Endodermal cell (in vitro differentiated cells): ENCODE measurements around the gene KCNMA1. TPM values are rescaled to one million over a fixed set of nuclear protein-coding genes. Genes with fewer than 3 reads are reported as not detected.

Experiments
- DNase-seq: peaks from one replicate; pipeline ENCODE4 v3.0.0-alpha.2; 2017
- H3K27ac ChIP-seq: 2 replicates; pipeline ENCODE4 v1.5.1; 2013; ENCODE audit warnings: mild to moderate bottlenecking, low read depth, low read length, moderate library complexity
- H3K27me3 ChIP-seq: 2 replicates; pipeline ENCODE4 v1.6.1; 2013; ENCODE audit warnings: mild to moderate bottlenecking, low read length, moderate library complexity; ENCODE audit not compliant: insufficient read depth, control insufficient read depth, poor library complexity, severe bottlenecking
- H3K36me3 ChIP-seq: 2 replicates; pipeline ENCODE4 v1.7.0; 2013; ENCODE audit warnings: mild to moderate bottlenecking, low read length, moderate library complexity; ENCODE audit not compliant: control insufficient read depth, insufficient read depth
- H3K4me1 ChIP-seq: one replicate; pipeline ENCODE4 v1.7.0; 2013; ENCODE audit warnings: low read length; ENCODE audit not compliant: control insufficient read depth, insufficient read depth
- H3K4me3 ChIP-seq: 2 replicates; pipeline ENCODE4 v1.5.1; 2013; ENCODE audit warnings: mild to moderate bottlenecking, low read length, moderate library complexity
- H3K9ac ChIP-seq: 2 replicates; pipeline ENCODE4 v1.6.1; 2013; ENCODE audit warnings: mild to moderate bottlenecking, low read length, moderate library complexity; ENCODE audit not compliant: poor library complexity, severe bottlenecking; ENCODE audit errors: extremely low read depth
- H3K9me3 ChIP-seq: 2 replicates; pipeline ENCODE4 v1.6.1; 2013; ENCODE audit warnings: mild to moderate bottlenecking, low read length, moderate library complexity; ENCODE audit not compliant: control insufficient read depth
- H3K27ac Mint-ChIP-seq: 2 replicates; pipeline ENCODE4 v1.8.0; 2020; ENCODE audit warnings: mixed read lengths
- H3K27me3 Mint-ChIP-seq: 2 replicates; pipeline ENCODE4 v1.8.0; 2021; ENCODE audit warnings: mild to moderate bottlenecking, mixed read lengths; ENCODE audit not compliant: insufficient read depth
- H3K36me3 Mint-ChIP-seq: 2 replicates; pipeline ENCODE4 v1.8.0; 2020; ENCODE audit warnings: low read depth, mixed read lengths
- H3K4me1 Mint-ChIP-seq: 2 replicates; pipeline ENCODE4 v1.8.0; 2020; ENCODE audit warnings: mixed read lengths
- H3K4me3 Mint-ChIP-seq: 2 replicates; pipeline ENCODE4 v1.8.0; 2020; ENCODE audit warnings: mild to moderate bottlenecking, moderate library complexity, mixed read lengths
- H3K9me3 Mint-ChIP-seq: 2 replicates; pipeline ENCODE4 v1.8.0; 2020; ENCODE audit warnings: mild to moderate bottlenecking, mixed read lengths
- WGBS, 2 experiments: methylation state at CpG; one replicate each; pipeline versions ENCODE4 v1.1.5 to v1.1.7; 2013; ENCODE audit warnings: missing lambda C conversion rate in 2 of 2, mixed read lengths in 1 of 2; ENCODE audit not compliant: insufficient coverage in 1 of 2, insufficient read length in 1 of 2; 5-methylcytosine and 5-hydroxymethylcytosine counted together
- total RNA-seq, 2 donors: library from RNA; stranded (reverse); fragmentation: NEBNext Ultra II Directional in 1 of 2; extraction: Animal tissue kit (Norgen Biotek cat#: 25700) in 1 of 2; gene quantifications; 2 replicates in 1 of 2; 3 replicates in 1 of 2; pipeline ENCODE4 v1.2.1, GENCODE V29; 2021
- TF ChIP-seq, protein P1 (sequence below): fragments of 200-600 bp; sonication (generic); conservative IDR thresholded peaks from 2 replicates; pipeline ENCODE4 v1.5.0; 2021; ENCODE audit warnings: antibody characterized with exemption, mild to moderate bottlenecking

Gene KCNMA1
- total RNA-seq, 2 donors from 2014 or later = 0.55 to 1.3 TPM

DNA sequence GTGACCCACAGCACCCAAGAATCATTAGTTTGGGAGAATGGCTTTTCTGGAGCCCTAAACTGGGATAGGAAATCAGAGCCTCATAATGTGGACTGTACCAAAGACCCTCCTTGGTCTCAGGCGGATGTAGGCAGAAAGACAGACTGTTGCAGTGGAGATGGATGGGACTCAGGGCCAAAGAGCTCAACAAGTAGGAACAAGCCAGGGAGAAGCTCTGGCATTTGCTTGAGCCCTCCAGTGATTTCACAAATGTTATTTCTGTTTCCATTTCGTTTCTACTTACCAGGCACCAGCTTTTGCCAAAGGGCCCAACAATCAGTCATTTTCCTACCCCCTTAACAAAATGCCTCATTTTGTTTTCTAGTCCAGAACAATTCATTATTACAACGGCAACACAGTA lies 762.7 kb downstream of the KCNMA1 start:
- H3K36me3 Mint-ChIP-seq = no peaks in the 10 kb centered on the region
- no peak overlapping the region for H3K4me3 Mint-ChIP-seq
- WGBS, 2 experiments = 85 to 100% methylated on average over 2 of the region's 3 CpGs
- no peak for DNase-seq
- Histone ChIP-seq H3K4me3 (no peak overlapping the region), H3K27ac (no peak overlapping the region), H3K4me1 (peaks cover 7% of the 10 kb centered on the region), H3K36me3 (no peaks in the 10 kb centered on the region), H3K9ac (no peak overlapping the region), H3K27me3 (no peaks in the 10 kb centered on the region), H3K9me3 (no peaks in the 10 kb centered on the region)
- peaks cover 3% of the 10 kb centered on the region for H3K27me3 Mint-ChIP-seq
- H3K4me1 Mint-ChIP-seq = peaks cover 18% of the 10 kb centered on the region
- no peak overlapping the region for H3K27ac Mint-ChIP-seq
- no peaks in the 10 kb centered on the region for H3K9me3 Mint-ChIP-seq
- TF ChIP-seq, protein P1, sequence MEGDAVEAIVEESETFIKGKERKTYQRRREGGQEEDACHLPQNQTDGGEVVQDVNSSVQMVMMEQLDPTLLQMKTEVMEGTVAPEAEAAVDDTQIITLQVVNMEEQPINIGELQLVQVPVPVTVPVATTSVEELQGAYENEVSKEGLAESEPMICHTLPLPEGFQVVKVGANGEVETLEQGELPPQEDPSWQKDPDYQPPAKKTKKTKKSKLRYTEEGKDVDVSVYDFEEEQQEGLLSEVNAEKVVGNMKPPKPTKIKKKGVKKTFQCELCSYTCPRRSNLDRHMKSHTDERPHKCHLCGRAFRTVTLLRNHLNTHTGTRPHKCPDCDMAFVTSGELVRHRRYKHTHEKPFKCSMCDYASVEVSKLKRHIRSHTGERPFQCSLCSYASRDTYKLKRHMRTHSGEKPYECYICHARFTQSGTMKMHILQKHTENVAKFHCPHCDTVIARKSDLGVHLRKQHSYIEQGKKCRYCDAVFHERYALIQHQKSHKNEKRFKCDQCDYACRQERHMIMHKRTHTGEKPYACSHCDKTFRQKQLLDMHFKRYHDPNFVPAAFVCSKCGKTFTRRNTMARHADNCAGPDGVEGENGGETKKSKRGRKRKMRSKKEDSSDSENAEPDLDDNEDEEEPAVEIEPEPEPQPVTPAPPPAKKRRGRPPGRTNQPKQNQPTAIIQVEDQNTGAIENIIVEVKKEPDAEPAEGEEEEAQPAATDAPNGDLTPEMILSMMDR = no peak

DNA sequence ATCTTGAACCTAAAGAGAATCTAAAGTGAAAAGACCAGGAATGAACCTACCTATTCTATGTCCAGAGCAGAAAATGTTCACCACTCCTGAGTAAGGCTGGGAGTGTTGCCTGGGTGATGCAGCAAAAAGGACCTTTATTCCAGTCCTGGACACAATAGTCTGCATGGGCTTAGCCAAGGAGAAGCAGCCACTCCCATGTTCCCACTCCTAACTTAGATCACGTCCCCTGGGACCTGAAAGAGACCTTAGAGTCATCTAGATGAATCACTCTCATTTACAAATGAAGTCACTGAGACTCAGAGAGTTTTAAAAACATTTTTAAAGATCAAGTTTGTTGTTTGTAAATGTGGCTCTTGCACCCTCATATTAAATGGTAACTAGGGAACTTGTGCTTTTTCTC lies 763.4 kb downstream of the KCNMA1 start:
- Mint-ChIP-seq H3K9me3 (no peaks in the 10 kb centered on the region), H3K27ac (no peak overlapping the region), H3K4me3 (no peak overlapping the region), H3K27me3 (peaks cover 3% of the 10 kb centered on the region), H3K4me1 (peaks cover 21% of the 10 kb centered on the region), H3K36me3 (no peaks in the 10 kb centered on the region)
- DNase-seq = no peak
- Histone ChIP-seq H3K27me3 (no peaks in the 10 kb centered on the region), H3K4me1 (peaks cover 7% of the 10 kb centered on the region), H3K4me3 (no peak overlapping the region), H3K36me3 (no peaks in the 10 kb centered on the region), H3K9ac (no peak overlapping the region), H3K9me3 (no peaks in the 10 kb centered on the region), H3K27ac (no peak overlapping the region)
- TF ChIP-seq, protein P1 = no peak
- 87 to 100% methylated on average over 1 of the region's 1 CpG for WGBS, 2 experiments

DNA sequence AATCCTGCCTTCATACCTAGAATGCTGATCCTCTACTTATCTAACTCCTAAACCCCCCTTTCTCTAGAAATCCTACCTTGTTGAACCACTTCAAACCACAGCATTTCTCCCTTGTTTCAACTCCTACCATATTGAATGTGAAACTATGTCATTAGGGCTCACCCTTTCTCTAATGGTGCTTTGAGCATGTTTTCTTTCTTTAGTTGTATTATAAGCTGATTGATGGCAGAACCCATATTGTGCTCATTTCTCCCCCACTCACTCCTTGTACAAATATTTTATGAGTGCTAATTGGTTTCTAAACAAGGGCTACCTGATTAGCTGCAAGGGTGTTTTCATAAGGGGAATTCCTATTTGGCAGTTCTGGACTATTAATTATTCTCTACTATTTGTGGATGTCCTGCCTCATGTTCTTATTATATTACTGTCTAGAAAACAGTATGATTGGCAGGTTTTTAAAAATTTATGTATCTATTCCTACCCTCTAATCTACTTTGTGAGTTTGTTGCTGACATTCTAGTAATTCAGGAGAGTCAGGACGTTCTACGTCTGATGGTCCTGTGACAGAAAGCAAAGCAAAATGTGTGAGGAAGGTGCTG lies 765.8 kb downstream of the KCNMA1 start:
- H3K9me3 ChIP-seq = no peaks in the 10 kb centered on the region
- TF ChIP-seq, protein P1 = no peak
- Mint-ChIP-seq H3K27ac (peak overlapping the region; percentile 27), H3K36me3 (no peaks in the 10 kb centered on the region), H3K9me3 (no peaks in the 10 kb centered on the region), H3K27me3 (peaks cover 3% of the 10 kb centered on the region), H3K4me1 (peaks cover 37% of the 10 kb centered on the region), H3K4me3 (no peak overlapping the region)
- H3K9ac ChIP-seq = no peak overlapping the region
- H3K36me3 ChIP-seq = no peaks in the 10 kb centered on the region
- H3K4me1 ChIP-seq = peaks cover 7% of the 10 kb centered on the region
- H3K27me3 ChIP-seq = no peaks in the 10 kb centered on the region
- H3K4me3 ChIP-seq = peak overlapping the region; percentile 33
- 93 to 100% methylated on average over 2 of the region's 2 CpGs for WGBS, 2 experiments
- no peak for DNase-seq
- H3K27ac ChIP-seq = no peak overlapping the region
